Suprapubic skin (tissue), 4 donors: Measurements from ENCODE around the gene MZB1. TPM values are rescaled to one million over a fixed set of nuclear protein-coding genes. Genes with fewer than 3 reads are reported as not detected.
"Not testable (repeated sequence)": the region's sequence is repeated elsewhere in the genome, so short reads cannot be mapped to it uniquely, and the experiment has no call there.

ENCODE experiments used
- DNase-seq, 2 donors: peaks; one replicate each; pipeline ENCODE4 v3.0.0-alpha.2; 2019; ENCODE audit warnings: low spot score in 2 of 2
- H3K27ac ChIP-seq: fragments of 200-600 bp; sonication (generic); one replicate; pipeline ENCODE4 v1.5.1; 2019
- H3K27me3 ChIP-seq: fragments of 200-600 bp; sonication (generic); one replicate; pipeline ENCODE4 v1.5.1; 2019
- H3K36me3 ChIP-seq: fragments of 200-600 bp; sonication (generic); one replicate; pipeline ENCODE4 v1.5.1; 2019
- H3K4me1 ChIP-seq: fragments of 200-600 bp; sonication (generic); one replicate; pipeline ENCODE4 v1.5.1; 2019
- H3K4me3 ChIP-seq: fragments of 200-600 bp; sonication (generic); one replicate; pipeline ENCODE4 v1.5.1; 2019; ENCODE audit warnings: mild to moderate bottlenecking
- H3K9me3 ChIP-seq: fragments of 200-600 bp; sonication (generic); one replicate; pipeline ENCODE4 v1.5.1; 2019
- EP300 ChIP-seq: sonication (generic); formaldehyde crosslinking; IDR thresholded peaks from one replicate; pipeline ENCODE4 v1.6.1; 2017; ENCODE audit warnings: antibody characterized with exemption
- POLR2A ChIP-seq, 2 donors: fragments of 450-650 bp; IDR thresholded peaks; one replicate each; pipeline ENCODE4 v1.6.1; 2017; ENCODE audit warnings: antibody characterized with exemption in 2 of 2, mild to moderate bottlenecking in 2 of 2, moderate library complexity in 2 of 2
- POLR2AphosphoS5 ChIP-seq, 3 donors: sonication (generic); formaldehyde crosslinking; IDR thresholded peaks; one replicate each; pipeline ENCODE4 v1.6.1; 2017; ENCODE audit warnings: antibody characterized with exemption in 3 of 3
- WGBS: methylation state at CpG from one replicate; pipeline ENCODE4 v1.1.5; 2018; 5-methylcytosine and 5-hydroxymethylcytosine counted together
- total RNA-seq, 4 donors: library from RNA; depleted of rRNA; stranded (reverse); fragments of >200 nt; gene quantifications; one replicate each; pipeline ENCODE4 v1.1.0, GENCODE V29; 2016
- TF ChIP-seq, protein P1 (sequence below), 2 donors: fragments of 200-600 bp in 1 of 2; fragments of 450-650 bp in 1 of 2; sonication (generic) in 1 of 2; IDR thresholded peaks; one replicate each; pipeline ENCODE4 v1.5.1; 2016 to 2019; ENCODE audit warnings: antibody characterized with exemption in 2 of 2, mild to moderate bottlenecking in 1 of 2, moderate library complexity in 1 of 2

MZB1 gene
- total RNA-seq, 4 donors from 2014 or later: not detected

- Histone ChIP-seq H3K27ac (no peak overlapping the region), H3K4me3 (peak overlapping the region; percentile 56), H3K36me3 (no peaks in the 10 kb centered on the region), H3K4me1 (peaks cover 50% of the 10 kb centered on the region), H3K9me3 (no peaks in the 10 kb centered on the region), H3K27me3 (peaks cover 25% of the 10 kb centered on the region)
- WGBS: 48% methylated on average over 24 of the region's 33 CpGs
- TF ChIP-seq POLR2A (IDR thresholded peaks at IDR 0.05) (no peak), EP300 (no peak), POLR2AphosphoS5 (IDR thresholded peaks at IDR 0.05) (no peak)
- TF ChIP-seq, protein P1, sequence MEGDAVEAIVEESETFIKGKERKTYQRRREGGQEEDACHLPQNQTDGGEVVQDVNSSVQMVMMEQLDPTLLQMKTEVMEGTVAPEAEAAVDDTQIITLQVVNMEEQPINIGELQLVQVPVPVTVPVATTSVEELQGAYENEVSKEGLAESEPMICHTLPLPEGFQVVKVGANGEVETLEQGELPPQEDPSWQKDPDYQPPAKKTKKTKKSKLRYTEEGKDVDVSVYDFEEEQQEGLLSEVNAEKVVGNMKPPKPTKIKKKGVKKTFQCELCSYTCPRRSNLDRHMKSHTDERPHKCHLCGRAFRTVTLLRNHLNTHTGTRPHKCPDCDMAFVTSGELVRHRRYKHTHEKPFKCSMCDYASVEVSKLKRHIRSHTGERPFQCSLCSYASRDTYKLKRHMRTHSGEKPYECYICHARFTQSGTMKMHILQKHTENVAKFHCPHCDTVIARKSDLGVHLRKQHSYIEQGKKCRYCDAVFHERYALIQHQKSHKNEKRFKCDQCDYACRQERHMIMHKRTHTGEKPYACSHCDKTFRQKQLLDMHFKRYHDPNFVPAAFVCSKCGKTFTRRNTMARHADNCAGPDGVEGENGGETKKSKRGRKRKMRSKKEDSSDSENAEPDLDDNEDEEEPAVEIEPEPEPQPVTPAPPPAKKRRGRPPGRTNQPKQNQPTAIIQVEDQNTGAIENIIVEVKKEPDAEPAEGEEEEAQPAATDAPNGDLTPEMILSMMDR (IDR thresholded peaks at IDR 0.05): no peak
- DNase-seq: peak in 1 of 2 donors; percentile 80
These were observed 2.0 kb upstream of the MZB1 start for GRCh38 chr5:139391570-139392323.

GRCh38 chr5:139390639-139391569 is 1.2 kb upstream of the MZB1 start:
- peak in 1 of 2 donors; percentile 73 for DNase-seq
- H3K27ac ChIP-seq: no peak overlapping the region
- WGBS: 88% methylated on average over 9 of the region's 10 CpGs

GRCh38 chr5:139388198-139388821 is 1.4 kb downstream of the MZB1 start:
- Histone ChIP-seq H3K36me3 (no peaks in the 10 kb centered on the region), H3K27me3 (peaks cover 6% of the 10 kb centered on the region), H3K4me3 (no peak overlapping the region), H3K9me3 (no peaks in the 10 kb centered on the region), H3K4me1 (peaks cover 56% of the 10 kb centered on the region), H3K27ac (no peak overlapping the region)
- 33% methylated on average over 7 of the region's 8 CpGs for WGBS
- peak in 1 of 2 donors; percentile 77 for DNase-seq
- TF ChIP-seq EP300: no peak
- no peak for TF ChIP-seq POLR2AphosphoS5 (IDR thresholded peaks at IDR 0.05)
- no peak for TF ChIP-seq POLR2A (IDR thresholded peaks at IDR 0.05)
- TF ChIP-seq, protein P1 (IDR thresholded peaks at IDR 0.05): no peak

More at GRCh38 chr5:139390639-139391569, 1.2 kb upstream of the MZB1 start:
- H3K4me1 ChIP-seq: peaks cover 51% of the 10 kb centered on the region
- H3K36me3 ChIP-seq: no peaks in the 10 kb centered on the region
- TF ChIP-seq EP300 (no peak), POLR2AphosphoS5 (IDR thresholded peaks at IDR 0.05) (no peak), POLR2A (IDR thresholded peaks at IDR 0.05) (no peak)
- TF ChIP-seq, protein P1 (IDR thresholded peaks at IDR 0.05): no peak
- peaks cover 25% of the 10 kb centered on the region for H3K27me3 ChIP-seq
- H3K4me3 ChIP-seq: no peak overlapping the region
- H3K9me3 ChIP-seq: no peaks in the 10 kb centered on the region

- Histone ChIP-seq H3K27ac (no peak overlapping the region), H3K9me3 (no peaks in the 10 kb centered on the region), H3K27me3 (peaks cover 4% of the 10 kb centered on the region), H3K4me1 (peaks cover 56% of the 10 kb centered on the region), H3K36me3 (no peaks in the 10 kb centered on the region), H3K4me3 (no peak overlapping the region)
- TF ChIP-seq POLR2A (IDR thresholded peaks at IDR 0.05) (no peak), EP300 (no peak), POLR2AphosphoS5 (IDR thresholded peaks at IDR 0.05) (no peak)
- TF ChIP-seq, protein P1 (IDR thresholded peaks at IDR 0.05): no peak
- peak in 1 of 2 donors; percentile 67 for DNase-seq
- 67% methylated on average over 1 of the region's 10 CpGs for WGBS
These were observed 2.0 kb downstream of the MZB1 start for GRCh38 chr5:139387611-139388197.

- H3K36me3 ChIP-seq, H3K4me3 ChIP-seq, H3K9me3 ChIP-seq, H3K27ac ChIP-seq, H3K27me3 ChIP-seq, DNase-seq: not testable (repeated sequence)
- peaks cover 50% of the 10 kb centered on the region for H3K4me1 ChIP-seq
- 93% methylated on average over 10 of the region's 10 CpGs for WGBS
These were observed 2.8 kb downstream of the MZB1 start for GRCh38 chr5:139386956-139387355.
